Inflammatory macrophage treated with lipopolysaccharide for 1 hour (primary cell): ENCODE results near the gene BAZ1A.
"Not testable (repeated sequence)": the region's sequence is repeated elsewhere in the genome, so short reads cannot be mapped to it uniquely, and the experiment has no call there.

Experiments used
- DNase-seq, 2 donors: peaks; one replicate each; pipeline ENCODE4 v3.0.0-alpha.2; 2020 to 2022

The BAZ1A gene

GRCh38 chr14:34780646-34781045 is 94.5 kb downstream of the BAZ1A start:
- no peak for DNase-seq

- DNase-seq: no peak
These were observed 96.4 kb downstream of the BAZ1A start for GRCh38 chr14:34778744-34779143.

DNA sequence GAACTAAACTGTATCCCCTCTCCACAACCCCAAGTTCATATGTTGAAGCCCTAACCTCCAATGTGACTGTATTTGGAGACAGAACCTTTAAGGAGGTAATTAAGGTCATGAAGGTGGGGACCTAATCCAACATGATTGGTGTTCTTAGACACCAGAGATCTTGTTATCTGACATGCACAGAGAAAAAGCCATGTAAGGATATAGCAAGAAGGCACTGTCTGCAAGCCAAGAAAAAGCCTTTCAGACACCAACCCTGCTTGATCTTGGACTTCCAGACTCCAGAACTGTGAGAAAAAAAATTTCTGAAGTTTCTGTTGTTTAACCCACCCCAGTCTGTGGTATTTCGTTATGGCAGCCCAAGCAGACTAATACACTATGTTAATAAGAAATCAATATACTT is 98.5 kb downstream of the BAZ1A start:
- DNase-seq: no peak

DNA sequence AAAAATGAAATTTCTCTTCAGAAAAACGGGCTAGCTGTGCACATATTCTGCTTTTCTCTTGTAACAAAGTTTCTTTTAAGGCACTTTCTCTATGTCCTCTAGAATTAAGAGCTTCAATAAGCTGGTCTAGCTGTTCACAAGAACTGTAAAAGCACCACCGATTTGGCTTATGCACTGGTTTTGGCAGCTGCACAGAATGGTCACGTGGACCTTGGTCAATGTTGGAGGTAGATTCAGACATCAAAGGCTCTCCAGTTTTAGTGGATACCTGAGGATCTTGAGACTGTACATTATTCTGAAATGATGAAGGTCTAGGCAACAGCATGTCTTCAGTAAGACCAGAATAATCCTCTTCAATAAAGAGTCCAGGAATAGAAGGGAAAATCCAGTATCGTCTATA is 99.2 kb downstream of the BAZ1A start:
- DNase-seq: no peak

GRCh38 chr14:34775342-34775741 is 99.8 kb downstream of the BAZ1A start:
- DNase-seq: no peak

DNA sequence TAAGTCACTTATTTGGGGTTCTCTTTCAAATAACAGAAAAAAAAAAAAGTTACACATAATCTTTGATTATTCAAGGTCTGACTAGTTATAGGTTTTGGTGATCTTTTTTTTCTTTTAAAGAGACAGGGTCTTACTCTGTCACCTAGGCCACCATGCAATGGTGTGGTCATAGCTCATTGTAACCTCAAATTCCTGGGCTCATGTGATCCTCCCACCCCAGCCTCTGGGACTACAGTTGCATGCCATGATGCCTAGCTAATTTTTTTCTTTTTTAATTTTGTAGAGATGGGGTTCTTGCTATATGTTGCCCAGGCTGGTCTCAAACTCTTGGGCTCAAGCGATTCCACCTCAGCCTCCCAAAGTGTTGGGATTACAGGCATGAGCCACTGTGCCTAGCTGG is 104.3 kb downstream of the BAZ1A start:
- no peak for DNase-seq

- no peak for DNase-seq
These were observed 108.6 kb downstream of the BAZ1A start for GRCh38 chr14:34766606-34767005.

DNA sequence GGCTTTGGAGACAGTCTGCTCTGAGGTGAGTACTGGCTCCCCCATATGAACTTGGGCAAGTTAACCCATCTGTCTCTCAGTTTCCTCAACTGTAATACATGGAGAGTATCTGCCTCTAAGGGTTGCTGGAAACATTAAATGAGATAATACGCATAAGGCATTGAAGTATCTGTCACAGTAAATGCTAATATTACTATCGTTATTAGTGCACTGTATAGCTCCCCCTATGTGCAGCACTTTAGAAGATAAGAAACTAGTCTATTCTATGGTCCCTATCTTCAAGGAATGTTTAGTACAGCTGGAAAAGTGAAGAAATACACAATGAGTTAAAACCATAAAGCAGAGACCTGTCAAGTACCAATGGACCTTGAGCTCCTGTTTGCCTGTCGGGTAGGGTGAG is 109.1 kb downstream of the BAZ1A start:
- DNase-seq: no peak

GRCh38 chr14:34755215-34755614 is 119.9 kb downstream of the BAZ1A start:
- no peak for DNase-seq

- DNase-seq: no peak
These were observed 120.5 kb downstream of the BAZ1A start for GRCh38 chr14:34754687-34755086.

GRCh38 chr14:34750670-34751069 is 124.5 kb downstream of the BAZ1A start:
- no peak for DNase-seq

DNA sequence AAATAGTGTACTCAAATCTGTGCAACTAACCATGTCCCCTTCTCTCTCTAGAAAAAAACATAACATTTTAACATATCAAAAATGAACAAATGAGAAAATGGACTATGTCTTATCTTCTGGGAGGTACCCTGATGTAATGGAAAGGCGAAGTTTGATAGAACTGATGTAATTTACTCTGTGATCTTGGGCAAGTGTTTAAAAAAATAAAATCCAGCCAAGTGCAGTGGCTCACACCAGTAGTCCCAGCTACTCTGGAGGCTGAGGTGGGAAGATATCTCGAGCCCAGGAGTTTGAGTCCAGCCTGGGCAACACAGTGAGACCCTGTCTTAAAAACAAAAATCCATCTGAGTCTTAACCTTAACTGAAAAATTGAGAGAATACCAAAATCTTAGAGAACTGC is 124.9 kb downstream of the BAZ1A start:
- DNase-seq: no peak

DNA sequence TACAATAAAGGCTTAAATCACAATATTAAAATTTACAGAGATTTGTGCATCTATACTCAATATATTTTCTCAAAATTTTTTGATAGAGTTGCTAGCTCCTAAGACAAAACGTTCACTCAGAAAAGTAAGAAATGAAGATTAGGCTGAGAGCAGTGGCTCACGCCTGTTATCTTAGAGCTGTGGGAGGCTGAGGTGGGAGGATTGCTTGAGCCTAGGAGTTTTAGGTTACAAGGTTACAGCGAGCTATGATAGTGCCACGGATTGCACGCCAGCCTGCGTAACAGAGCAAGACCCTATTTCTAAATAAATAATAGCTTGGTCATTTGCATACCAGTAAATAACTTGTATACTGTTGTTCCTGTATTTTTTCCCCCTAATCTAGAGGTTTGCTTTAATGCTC is 125.8 kb downstream of the BAZ1A start:
- DNase-seq: no peak

GRCh38 chr14:34742270-34743115 is 132.7 kb downstream of the BAZ1A start:
- no peak for DNase-seq

- no peak for DNase-seq
These were observed 133.3 kb downstream of the BAZ1A start for GRCh38 chr14:34741840-34742239.

DNA sequence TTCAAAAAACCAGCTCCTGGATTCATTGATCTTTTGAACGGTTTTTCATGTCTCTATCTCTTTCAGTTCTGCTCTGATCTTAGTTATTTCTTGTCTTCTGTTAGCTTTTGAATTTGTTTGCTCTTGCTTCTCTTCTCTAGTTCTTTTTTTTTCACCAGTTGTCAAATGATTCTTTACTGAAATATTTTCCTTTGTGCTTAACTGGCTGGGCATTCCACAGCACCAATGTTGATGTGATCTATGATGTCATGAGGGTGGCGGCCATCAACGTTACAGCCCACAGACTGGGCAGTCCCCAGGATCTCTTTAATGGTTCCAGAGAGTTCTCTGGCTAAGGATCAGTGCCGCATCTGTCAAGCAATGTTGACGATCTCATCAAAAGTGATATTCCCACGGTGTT is 135.0 kb downstream of the BAZ1A start:
- not testable (repeated sequence) for DNase-seq

DNA sequence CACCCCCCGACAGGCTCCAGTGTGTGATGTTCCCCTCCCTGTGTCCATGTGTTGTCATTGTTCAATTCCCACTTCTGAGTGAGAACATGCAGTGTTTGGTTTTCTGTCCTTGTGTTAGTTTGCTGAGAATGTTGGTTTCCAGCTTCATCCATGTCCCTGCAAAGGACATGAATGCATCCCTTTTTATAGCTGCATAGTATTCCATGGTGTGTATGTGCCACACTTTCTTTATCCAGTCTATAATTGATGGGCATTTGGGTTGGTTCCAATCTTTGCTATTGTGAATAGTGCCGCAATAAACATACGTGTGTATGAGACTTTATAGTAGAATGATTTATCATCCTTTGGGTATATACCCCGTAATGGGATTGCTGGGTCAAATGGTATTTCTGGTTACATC is 138.1 kb downstream of the BAZ1A start:
- not testable (repeated sequence) for DNase-seq

DNA sequence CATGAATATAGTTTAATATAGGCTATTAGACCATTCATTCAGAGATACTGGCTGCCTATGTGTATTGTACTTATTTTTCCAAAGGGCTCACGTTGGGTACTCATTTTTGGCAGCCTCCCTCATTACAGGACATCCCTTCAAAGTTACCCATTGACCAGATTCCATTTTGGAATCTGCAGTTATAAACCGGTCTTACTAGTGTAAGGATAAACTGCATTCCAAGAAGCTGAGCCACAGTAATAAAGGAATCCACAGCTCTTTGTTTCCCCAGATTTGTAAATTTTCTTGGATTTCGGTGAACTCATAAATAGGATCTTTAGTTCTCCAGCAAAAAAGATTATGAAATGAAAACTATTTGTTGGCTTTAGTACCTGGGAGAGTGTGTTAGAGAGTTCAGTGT is 141.9 kb downstream of the BAZ1A start:
- no peak for DNase-seq

GRCh38 chr14:34732802-34733201 is 142.4 kb downstream of the BAZ1A start:
- DNase-seq: no peak

- no peak for DNase-seq
These were observed 151.3 kb downstream of the BAZ1A start for GRCh38 chr14:34723867-34724266.

- peak; percentile 29 to 77 for DNase-seq
These were observed 152.2 kb downstream of the BAZ1A start for GRCh38 chr14:34722723-34723545.

- DNase-seq: no peak
These were observed 154.0 kb downstream of the BAZ1A start for GRCh38 chr14:34721129-34721528.

- DNase-seq: no peak
These were observed 156.3 kb downstream of the BAZ1A start for GRCh38 chr14:34718750-34719304.
